ENCODE results near the gene PHB1.
"Not testable (repeated sequence)": the region's sequence is repeated elsewhere in the genome, so short reads cannot be mapped to it uniquely, and the experiment has no call there.

Gene PHB1

DNA sequence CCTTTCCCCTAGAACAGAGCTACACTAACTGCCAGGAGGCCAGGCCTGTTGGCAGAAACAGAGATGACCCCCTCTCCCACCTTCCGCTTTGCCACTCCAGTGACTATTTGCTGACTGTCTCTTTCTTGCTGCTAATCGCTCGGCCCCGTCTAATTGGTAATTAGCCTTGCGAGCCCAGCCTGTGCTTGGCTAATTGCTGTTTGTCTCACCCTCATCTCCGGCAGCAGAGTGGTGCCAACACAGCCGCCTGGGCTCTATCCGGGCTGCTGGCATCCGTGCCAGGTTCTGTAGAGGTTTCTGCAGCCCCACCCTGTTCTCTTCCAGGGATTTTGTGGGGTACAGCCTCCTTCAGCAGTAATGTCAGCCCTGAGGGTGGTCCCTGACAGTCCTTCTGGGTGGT, 27.4 kb upstream of the PHB1 start:
- DNase-seq = no peak
- in situ Hi-C loops (cut with HindIII; ENCODE audit: low pct_ligation_motif_present, low pct_unique_long_range_greater_than_20kb, low sequenced_read_pairs) = loop anchor here (25.0 kb wide), 1 partner anchor 95 kb away; no protein-coding TSS in a partner anchor

DNA sequence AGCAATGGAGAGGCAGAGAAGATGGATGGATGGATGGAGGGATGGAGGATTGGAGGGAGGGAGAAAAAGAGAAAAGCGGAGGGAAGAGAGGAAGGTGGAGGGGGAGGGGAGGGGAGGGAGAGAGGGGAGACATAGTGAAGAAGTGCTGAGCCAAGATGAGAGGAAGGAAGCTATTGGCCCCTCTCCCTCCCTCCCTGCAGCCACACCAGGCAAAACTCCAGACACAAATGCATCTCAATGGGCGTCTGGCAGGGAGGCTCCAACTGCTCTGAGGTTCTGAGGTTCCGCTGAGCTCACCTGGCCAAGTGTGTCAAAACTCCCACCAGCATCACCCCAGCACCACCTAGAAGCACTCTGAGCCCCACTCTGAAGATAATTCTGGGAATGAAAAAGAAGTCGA, 26.9 kb upstream of the PHB1 start:
- in situ Hi-C loops (cut with HindIII; ENCODE audit: low pct_ligation_motif_present, low pct_unique_long_range_greater_than_20kb, low sequenced_read_pairs) = loop anchor here (25.0 kb wide), 1 partner anchor 96 kb away; no protein-coding TSS in a partner anchor
- no peak for DNase-seq

DNA sequence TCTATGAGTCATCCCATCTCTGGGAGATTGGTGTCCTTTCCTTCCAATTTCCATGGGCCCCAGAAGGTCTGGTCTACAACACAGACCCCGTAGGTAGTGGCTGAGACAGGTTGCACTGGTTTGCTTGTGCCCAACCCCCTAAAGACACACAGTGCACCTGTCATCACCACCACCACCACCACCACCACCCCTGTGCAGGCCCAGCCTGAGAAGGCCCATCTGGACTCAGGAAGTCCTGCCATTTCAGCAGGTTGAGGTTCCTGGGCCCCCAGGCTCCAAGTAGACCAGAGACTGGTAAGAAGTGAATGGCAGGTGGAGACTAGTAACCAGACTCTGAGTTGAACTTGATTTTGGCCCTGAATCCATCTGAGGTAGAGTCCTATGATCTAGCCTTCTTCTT, 25.9 kb upstream of the PHB1 start:
- in situ Hi-C loops (cut with HindIII; ENCODE audit: low pct_ligation_motif_present, low pct_unique_long_range_greater_than_20kb, low sequenced_read_pairs) = loop anchor here (25.0 kb wide), 1 partner anchor 97 kb away; no protein-coding TSS in a partner anchor
- no peak for DNase-seq

DNA sequence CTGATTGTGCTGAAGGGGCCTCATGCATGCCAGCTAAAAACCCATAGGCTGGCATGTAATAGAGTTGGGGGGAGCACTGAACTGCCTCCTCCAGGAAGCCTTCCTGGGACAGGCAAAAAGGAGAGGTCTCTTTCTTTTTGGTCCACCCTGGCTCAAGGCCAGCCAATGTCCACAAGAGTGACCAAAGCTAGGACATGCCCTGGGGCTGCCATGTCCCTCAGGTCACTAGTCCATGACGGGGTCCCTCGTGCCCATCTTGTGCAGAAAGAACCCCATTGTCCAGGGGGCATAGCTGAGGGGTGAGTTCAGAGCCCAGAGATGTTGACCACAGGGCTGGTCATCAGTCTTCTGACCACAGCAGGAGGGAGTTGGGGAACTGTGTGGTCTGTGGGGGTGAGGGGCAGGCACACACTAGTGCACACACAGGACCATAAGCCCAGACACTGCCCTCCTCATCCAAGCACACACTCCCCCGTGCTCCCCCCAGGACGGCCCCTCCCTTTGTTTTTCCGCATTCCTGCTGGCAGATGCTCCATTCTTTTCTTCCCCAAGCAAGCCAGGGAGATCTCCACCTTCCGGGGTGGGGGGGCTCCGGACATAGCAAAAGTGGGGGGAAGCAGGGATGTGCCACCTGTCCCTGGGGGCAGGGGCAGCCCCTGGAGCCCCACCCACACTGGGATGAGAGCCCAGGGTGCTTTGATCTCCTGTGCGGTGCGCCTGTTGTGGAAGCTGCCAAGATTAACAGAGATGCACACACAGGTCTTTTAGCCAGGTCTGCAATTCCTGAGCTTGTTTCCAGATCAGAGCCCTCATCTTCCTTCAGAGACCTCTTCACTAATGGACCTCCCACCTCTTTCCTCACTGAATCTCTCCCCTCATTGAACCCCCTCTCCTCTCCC, 25.2 kb upstream of the PHB1 start:
- in situ Hi-C loops (cut with HindIII; ENCODE audit: low pct_ligation_motif_present, low pct_unique_long_range_greater_than_20kb, low sequenced_read_pairs) = loop anchor here (25.0 kb wide), 1 partner anchor 97 kb away; no protein-coding TSS in a partner anchor
- DNase-seq = no peak

DNA sequence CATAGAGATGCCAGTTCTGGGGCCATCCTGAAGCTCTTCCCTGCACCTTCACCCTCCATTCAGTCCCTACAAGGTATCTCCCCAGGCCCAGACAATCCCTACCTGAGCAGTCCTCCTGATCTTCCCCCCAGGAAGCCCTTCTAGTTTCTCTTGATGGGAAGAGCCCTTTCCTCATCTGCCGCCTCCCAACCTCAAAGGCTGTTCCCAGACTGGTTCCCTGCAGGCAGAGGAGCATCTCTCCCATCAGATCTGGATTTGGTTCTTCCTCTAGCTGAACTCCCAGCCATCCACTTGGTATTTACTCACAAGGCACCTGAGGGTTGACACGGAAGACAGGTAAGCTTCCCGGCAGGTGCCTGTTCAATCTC, 24.6 kb upstream of the PHB1 start:
- in situ Hi-C loops (cut with HindIII; ENCODE audit: low pct_ligation_motif_present, low pct_unique_long_range_greater_than_20kb, low sequenced_read_pairs) = loop anchor here (25.0 kb wide), 1 partner anchor 98 kb away; no protein-coding TSS in a partner anchor
- no peak for DNase-seq

DNA sequence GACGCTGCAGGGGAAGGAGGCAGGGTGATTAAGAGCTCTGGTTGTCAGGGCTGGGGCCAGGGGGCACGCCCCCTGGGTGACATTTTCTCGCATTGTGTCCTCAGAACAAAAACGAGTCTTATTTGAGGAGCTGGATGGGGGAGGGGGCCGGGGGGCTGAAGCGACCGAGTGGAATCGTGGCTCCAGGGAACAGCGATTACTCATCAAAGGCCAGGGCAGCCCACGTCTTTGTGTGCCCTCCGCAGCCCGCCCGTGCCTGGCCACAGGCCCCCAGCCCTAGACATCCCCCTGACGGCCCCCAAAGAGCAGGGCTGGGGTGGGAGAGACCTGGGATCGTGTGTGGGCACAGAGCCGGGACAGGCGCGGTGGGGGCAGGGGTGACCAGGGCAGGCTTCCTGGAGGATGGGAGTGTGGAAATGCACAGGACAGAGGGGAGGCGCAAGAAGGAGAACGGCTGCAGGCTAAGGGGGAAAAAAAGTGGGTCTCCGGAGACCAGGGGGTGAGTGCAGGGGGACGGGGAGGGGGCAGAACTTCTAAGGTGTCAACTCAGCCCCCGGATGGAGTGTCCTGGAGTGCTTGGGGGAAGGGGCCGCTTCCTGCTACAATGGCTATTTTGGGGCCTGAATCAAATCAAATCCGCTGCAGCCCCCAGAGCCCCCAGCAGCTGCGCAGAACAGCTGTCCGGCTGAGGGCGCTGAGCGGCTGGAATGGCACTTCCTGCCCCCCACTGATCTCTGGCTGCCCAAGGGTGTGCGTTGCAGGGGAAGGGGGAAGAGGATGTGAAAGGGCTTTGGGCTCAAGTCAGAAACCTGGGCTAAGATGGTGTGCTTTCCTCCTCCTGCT, 24.0 kb upstream of the PHB1 start:
- DNase-seq = no peak
- in situ Hi-C loops (cut with HindIII; ENCODE audit: low pct_ligation_motif_present, low pct_unique_long_range_greater_than_20kb, low sequenced_read_pairs) = loop anchor here (25.0 kb wide), 1 partner anchor 99 kb away; no protein-coding TSS in a partner anchor

DNA sequence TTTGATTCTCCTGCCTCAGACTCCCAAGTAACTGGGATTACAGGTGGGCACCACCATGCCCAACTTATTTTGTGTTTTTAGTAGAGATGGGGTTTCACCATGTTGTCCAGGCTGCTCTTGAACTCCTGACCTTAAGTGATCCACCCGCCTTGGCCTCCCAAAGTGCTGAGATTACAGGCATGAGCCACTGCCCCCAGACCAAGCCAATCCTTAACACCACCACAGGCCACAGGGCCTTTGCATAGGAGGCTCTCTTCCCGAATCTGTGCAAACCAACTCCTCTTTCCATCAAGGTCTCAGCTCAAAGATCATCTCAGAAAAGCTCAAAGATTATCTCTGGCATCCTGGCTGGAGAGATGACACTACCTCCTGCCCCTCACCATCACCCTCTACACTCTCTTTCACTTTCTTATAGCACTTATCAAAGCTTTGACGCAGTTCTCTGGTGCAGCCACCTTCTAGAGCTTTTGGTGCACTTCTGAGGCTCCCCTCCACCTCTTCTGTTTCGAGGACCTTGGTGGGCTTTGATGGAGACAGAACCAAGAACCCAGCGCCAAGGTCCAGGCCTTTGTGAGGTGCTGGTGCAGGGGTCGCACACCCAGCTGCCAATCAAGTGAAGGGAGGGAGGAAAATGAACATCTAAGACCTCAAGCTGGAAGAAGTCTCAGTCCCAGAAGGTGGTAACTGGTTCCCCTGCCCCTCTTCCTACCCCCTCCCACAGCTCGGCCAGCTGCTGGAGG, 23.2 kb upstream of the PHB1 start:
- in situ Hi-C loops (cut with HindIII; ENCODE audit: low pct_ligation_motif_present, low pct_unique_long_range_greater_than_20kb, low sequenced_read_pairs) = loop anchor here (25.0 kb wide), 1 partner anchor 99 kb away; no protein-coding TSS in a partner anchor

DNA sequence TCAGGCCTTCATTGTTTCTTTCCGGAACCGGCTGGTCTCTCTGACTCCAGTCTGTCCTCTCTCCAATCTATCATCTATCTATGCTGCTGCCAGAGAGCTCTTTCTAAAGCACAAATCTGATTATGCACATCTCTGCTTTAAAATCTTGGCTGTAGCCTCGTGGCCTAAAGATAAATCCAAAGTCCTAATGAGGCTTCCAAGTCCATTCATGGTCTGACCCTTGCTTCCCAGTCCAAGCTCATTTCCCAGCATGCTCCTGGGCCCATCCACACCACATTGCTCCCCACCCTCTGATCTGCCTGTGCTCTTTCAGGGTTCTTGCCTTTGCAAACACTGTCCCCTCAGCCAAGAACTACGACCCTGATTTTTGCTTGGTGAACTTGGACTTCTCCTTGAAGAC, 21.5 kb upstream of the PHB1 start:
- DNase-seq = no peak
- in situ Hi-C loops (cut with HindIII; ENCODE audit: low pct_ligation_motif_present, low pct_unique_long_range_greater_than_20kb, low sequenced_read_pairs) = loop anchor here (25.0 kb wide), 1 partner anchor 101 kb away; no protein-coding TSS in a partner anchor

More for the DNA sequence above, 23.2 kb upstream of the PHB1 start:
- no peak for DNase-seq

DNA sequence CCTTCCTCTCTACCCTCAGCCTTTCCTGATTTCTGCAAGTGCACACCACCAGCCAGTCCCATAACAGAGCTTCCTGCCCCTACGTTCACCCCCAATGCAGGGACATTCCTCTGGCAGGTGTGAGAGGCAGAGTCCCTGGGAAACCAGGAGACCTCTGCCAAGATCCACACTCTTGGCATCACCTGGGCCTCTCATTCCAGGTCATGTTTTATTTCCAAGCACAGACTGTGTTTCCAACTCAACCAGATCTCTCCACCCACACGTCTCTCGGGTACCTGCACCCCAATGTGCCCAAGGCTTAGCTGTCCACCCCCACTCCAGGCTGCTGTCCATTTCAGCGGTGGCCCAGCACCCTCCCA, 21.0 kb upstream of the PHB1 start:
- in situ Hi-C loops (cut with HindIII; ENCODE audit: low pct_ligation_motif_present, low pct_unique_long_range_greater_than_20kb, low sequenced_read_pairs) = loop anchor here (25.0 kb wide), 1 partner anchor 102 kb away; no protein-coding TSS in a partner anchor
- no peak for DNase-seq

DNA sequence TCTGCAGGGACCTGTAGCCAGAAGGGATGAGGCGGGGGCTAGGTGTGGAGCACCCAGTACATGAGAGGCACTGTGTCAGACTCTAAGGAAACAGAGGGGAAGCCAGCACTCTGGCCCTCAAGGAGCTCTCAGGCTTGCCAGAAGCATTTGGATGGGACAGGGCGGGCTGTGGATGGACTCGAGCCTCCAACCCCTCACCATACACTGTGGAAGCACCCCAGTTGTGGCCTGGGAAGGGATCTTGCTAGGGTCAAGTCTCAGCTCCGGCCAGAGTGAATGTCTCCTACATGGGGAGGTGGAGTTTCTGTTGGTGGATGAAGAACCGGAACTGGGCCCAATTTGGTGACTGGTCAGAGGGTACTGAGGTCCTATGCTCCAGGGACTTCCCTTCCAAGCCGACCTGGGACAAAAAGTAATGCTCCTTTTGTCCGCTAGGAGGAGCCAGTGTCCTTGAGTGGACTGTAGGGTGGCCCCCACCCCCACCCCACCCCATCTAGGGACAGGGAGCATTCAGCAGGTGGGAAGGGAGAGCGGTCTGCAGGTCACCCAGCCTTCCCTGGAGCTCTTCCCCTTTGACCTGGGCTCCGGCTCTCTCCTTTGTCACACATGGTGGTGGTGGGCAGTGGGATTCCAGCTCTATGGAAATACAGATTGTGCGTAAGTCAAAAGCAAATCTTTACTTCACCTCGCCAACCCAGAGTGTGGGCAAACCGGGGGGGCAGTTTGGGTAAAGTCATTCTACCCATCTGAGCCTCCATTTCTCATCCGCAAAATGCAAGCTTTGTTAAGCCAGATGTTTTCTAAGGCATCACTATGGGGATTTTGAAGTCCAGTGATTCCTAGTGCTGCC, 20.4 kb upstream of the PHB1 start:
- in situ Hi-C loops (cut with HindIII; ENCODE audit: low pct_ligation_motif_present, low pct_unique_long_range_greater_than_20kb, low sequenced_read_pairs) = loop anchor here (25.0 kb wide), 1 partner anchor 102 kb away; no protein-coding TSS in a partner anchor
- DNase-seq = peak; percentile 65

DNA sequence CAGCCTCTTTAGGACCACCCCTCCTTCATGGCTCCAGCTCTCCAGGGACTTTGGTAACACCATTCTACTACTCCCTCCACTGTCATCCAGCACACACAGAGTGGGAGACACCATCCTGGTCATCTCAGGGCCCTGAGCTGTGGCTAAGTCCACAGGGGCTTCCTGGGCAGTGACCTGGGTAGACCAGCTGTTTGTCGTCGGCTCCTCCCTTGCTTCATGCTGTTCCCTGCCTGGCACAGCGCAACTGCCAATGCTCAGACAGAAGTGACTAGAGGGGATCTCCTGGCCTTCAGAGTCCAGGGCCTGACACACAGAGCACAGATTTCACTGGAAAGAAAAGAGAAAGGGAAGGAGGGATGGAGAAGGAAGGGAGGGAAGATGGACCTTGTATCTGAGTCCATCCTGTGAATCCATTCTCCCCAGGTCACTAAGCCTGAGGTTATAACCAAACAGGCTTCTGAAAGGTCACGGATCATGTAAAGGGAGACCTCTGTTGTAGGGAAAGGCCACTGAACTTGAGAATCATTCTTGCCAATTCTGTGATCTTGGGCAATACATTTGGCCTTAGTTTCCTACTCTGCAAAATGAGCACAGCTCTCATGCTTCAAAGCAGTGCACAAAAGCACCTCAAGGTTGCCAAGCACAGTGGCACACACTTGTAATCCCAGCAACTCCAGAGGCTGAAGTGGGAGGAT, 18.5 kb upstream of the PHB1 start:
- no peak for DNase-seq
- in situ Hi-C loops (cut with HindIII; ENCODE audit: low pct_ligation_motif_present, low pct_unique_long_range_greater_than_20kb, low sequenced_read_pairs) = loop anchor here (25.0 kb wide), 1 partner anchor 104 kb away; no protein-coding TSS in a partner anchor

DNA sequence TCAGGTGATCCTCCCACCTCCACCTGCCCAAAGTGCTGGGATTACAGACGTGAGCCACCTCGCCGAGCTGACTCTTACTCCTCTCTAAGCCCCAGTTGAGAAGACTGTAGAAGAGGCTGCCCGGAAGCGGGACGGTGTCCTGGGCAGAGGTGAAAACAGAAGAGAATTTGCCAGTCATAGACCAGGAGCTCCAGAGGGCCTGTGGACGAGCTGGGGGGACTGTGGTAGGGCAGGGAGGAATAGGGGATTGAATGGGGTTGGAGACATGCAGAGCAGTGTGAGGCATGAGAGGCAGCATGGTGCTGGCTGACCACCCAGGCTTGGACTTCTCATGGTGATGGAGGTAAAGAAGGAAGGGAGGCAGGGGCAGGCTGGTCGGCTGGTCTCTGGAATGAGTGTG, 17.1 kb upstream of the PHB1 start:
- DNase-seq = no peak
- in situ Hi-C loops (cut with HindIII; ENCODE audit: low pct_ligation_motif_present, low pct_unique_long_range_greater_than_20kb, low sequenced_read_pairs) = loop anchor here (25.0 kb wide), 1 partner anchor 106 kb away; no protein-coding TSS in a partner anchor

DNA sequence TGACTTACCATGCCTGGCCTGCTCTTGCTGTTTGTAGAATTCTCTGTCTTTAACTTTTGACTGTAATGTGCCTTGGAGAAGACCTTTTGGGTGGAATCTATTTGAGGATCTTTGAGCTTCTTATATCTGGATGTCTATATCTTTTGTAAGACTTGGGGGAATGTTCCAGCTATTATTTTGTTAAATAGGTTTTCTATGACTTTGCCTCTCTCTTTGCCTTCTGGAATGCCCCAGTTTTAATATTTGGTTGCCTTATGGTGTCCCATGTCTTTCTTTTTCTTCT, 10.3 kb upstream of the PHB1 start:
- in situ Hi-C loops (cut with HindIII; ENCODE audit: low pct_ligation_motif_present, low pct_unique_long_range_greater_than_20kb, low sequenced_read_pairs) = loop anchor here (25.0 kb wide), 1 partner anchor 112 kb away; no protein-coding TSS in a partner anchor
- no peak for DNase-seq

DNA sequence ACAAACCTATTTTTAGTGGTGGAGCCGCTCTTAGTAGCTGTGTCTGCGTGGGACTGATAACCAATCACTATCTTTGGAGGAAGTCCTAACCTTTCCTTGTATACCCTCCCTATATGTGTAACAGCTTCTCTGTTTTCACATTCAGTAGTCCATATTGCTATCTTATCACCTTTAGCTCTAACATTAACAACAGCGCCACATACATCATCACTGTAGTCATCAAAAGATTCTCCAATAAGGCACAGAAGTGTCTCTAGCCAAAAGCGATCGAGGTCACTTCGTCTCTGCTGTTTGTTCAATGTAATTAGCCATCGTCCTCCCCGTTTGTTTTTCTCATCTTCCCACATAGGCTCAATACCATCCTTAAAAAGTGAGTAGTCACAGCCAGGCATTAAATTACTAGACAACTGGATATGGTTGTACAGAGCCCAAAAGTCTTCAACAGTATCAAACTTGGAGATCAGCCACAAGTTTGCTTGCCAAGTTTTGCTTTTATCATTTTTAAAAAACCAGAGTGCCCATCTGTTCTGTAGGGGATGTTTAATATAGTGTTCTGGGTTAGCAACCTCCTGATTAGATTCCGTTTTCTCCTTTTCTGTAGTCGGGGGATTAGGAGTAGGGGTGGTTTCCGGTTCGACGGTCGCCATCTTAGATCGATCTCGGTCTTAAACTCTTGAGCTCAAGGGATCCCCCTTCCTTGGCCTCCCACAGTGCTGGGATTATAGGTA, 9.8 kb upstream of the PHB1 start:
- in situ Hi-C loops (cut with HindIII; ENCODE audit: low pct_ligation_motif_present, low pct_unique_long_range_greater_than_20kb, low sequenced_read_pairs) = loop anchor here (25.0 kb wide), 1 partner anchor 113 kb away; no protein-coding TSS in a partner anchor
- not testable (repeated sequence) for DNase-seq

DNA sequence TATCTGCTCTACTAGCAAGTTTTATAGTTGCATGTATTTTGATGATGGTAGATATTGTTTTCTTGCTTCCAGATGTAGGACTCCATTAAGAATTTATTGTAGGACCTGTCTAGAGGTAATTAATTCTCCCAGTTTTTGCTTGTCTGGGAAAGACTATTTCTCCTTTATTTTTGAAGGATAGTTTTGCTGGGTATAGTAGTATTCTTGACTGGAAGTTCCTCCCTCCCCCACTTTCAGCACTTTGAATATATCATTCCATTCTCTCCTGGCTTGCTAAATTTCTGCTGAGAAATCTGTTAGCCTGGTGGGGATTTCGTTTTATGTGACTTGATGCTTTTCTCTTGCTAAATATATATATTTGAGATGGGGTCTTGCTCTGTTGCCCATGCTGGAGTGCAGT, 8.0 kb upstream of the PHB1 start:
- in situ Hi-C loops (cut with HindIII; ENCODE audit: low pct_ligation_motif_present, low pct_unique_long_range_greater_than_20kb, low sequenced_read_pairs) = no loop called here
- no peak for DNase-seq

DNA sequence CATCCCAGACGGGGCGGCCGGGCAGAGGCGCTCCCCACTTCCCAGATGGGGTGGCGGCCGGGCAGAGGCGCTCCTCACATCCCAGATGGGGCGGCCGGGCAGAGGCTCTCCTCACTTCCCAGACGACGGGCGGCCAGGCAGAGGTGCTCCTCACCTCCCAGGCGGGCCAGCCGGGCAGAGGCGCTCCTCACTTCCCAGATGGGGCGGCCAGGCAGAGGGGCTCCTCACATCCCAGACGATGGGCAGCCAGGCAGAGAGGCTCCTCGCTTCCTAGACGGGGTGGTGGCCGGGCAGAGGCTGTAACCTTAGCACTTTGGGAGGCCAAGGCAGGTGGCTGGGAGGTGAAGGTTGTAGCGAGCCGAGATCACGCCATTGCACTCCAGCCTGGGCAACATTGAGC, 5.1 kb upstream of the PHB1 start:
- in situ Hi-C loops (cut with HindIII; ENCODE audit: low pct_ligation_motif_present, low pct_unique_long_range_greater_than_20kb, low sequenced_read_pairs); DNase-seq: not testable (repeated sequence)
